ENCODE data around the gene ANKMY1.
A peak's percentile ranks its signal among the peaks of the same experiment; 100 is the strongest.
"Not testable (repeated sequence)": the region's sequence is repeated elsewhere in the genome, so short reads cannot be mapped to it uniquely, and the experiment has no call there.

ANKMY1 gene

DNA sequence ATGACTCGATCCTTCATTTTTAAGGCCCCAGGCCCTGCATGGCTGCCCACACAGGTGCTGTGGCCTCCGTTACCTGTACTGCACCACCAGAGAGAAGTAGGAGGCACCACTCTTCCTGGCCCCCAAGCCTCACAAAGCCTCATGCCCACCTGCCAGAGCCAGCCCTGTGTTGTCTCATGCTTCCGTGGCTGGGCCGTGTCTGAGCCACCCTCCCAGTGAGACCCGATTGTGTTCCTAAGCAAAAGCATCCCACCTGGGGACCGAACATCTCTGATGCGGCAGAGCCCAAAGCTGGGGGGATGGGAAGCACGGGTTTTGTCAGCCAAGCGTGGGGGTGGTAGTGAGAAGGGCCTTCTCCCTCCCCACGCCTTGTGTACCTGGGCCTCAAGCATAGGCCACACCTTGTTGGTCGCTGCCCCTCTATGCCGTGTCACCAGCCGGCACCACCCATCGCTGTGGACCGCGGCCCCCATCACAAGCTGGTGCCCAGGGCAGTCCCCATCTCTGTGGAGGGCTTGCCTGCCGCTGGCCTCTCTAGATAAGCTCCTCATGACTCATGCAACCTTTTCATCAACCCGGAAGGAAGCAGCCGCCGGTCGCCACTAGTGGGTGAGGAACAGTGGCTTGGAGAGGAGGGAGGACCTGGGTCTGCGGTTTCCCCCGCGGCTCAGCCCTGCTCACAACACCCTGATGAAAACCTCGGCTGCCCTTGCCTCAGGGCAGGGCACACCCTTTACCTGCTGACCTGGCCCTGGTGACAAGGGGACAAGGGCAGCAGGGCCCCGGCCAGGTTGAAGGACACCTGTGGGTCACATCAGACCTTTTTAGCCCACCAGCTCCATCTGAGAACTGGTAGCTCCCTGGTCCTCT, 7.8 kb upstream of the ANKMY1 start:
- Histone ChIP-seq H3K27ac (peak overlapping the region; percentile 59), H3K4me2 (ENCODE audit: low read length) (peak overlapping the region; percentile 81), H3K36me3 (ENCODE audit: control insufficient read depth, insufficient read depth, low read length) (no peaks in the 10 kb centered on the region), H3K9ac (no peak overlapping the region), H2AFZ (peak overlapping the region; percentile 89), H3K4me1 (peaks cover 24% of the 10 kb centered on the region), H3K4me3 (ENCODE audit: low read depth, low read length) (peak overlapping the region; percentile 54), H3K79me2 (peaks cover 2% of the 10 kb centered on the region), H3K27me3 (ENCODE audit: control insufficient read depth, insufficient read depth, low read length) (no peaks in the 10 kb centered on the region), H3K9me3 (ENCODE audit: control insufficient read depth, low read length) (no peaks in the 10 kb centered on the region)
- TF ChIP-seq, protein P1, sequence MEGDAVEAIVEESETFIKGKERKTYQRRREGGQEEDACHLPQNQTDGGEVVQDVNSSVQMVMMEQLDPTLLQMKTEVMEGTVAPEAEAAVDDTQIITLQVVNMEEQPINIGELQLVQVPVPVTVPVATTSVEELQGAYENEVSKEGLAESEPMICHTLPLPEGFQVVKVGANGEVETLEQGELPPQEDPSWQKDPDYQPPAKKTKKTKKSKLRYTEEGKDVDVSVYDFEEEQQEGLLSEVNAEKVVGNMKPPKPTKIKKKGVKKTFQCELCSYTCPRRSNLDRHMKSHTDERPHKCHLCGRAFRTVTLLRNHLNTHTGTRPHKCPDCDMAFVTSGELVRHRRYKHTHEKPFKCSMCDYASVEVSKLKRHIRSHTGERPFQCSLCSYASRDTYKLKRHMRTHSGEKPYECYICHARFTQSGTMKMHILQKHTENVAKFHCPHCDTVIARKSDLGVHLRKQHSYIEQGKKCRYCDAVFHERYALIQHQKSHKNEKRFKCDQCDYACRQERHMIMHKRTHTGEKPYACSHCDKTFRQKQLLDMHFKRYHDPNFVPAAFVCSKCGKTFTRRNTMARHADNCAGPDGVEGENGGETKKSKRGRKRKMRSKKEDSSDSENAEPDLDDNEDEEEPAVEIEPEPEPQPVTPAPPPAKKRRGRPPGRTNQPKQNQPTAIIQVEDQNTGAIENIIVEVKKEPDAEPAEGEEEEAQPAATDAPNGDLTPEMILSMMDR (IDR thresholded peaks at IDR 0.05) = no peak

DNA sequence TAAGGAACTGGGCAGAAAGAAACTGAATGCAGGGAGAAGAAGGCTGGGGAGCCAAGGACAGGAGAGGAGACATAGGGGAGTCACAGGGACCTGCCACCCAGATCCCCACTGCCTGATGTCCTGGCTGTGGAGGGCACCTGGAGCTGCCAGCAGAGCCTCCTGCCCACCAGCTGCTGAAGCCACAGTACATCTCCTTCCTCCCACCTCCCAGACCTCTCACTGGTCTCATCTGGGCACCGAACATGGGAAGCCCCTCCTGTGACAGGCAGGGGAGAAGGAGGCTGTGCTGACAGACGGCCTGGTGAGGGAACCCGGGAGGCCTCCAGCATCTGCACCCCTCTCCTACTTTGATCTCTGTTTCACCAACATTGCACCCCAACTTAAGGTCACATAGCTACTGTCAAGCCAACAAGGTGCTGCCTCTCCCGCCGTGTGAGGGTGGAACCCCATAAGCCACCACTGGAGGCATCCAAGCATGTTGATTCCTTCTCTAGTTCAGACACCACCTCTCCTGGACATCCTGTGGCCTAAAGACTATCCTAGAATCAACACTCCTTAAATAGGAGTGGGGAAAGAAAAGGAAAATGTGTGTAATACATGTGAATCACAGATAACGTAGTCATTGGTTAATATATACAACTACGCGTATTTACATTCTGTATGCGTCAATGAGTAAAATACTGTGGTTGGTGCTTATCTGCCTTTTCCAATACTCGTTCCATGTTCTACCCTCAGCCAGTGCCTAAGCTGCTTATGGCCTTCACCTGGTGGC, 7.0 kb upstream of the ANKMY1 start:
- Histone ChIP-seq H2AFZ (no peak overlapping the region), H3K9ac (no peak overlapping the region), H3K79me2 (peaks cover 2% of the 10 kb centered on the region), H3K4me3 (ENCODE audit: low read depth, low read length) (no peak overlapping the region), H3K36me3 (ENCODE audit: control insufficient read depth, insufficient read depth, low read length) (no peaks in the 10 kb centered on the region), H3K4me2 (ENCODE audit: low read length) (no peak overlapping the region), H3K4me1 (peaks cover 27% of the 10 kb centered on the region), H3K27ac (no peak overlapping the region), H3K27me3 (ENCODE audit: control insufficient read depth, insufficient read depth, low read length) (no peaks in the 10 kb centered on the region), H3K9me3 (ENCODE audit: control insufficient read depth, low read length) (no peaks in the 10 kb centered on the region)
- TF ChIP-seq, protein P1 (IDR thresholded peaks at IDR 0.05) = no peak

- Histone ChIP-seq H3K27me3 (ENCODE audit: control insufficient read depth, insufficient read depth, low read length) (no peaks in the 10 kb centered on the region), H3K4me1 (peaks cover 32% of the 10 kb centered on the region), H3K9me3 (ENCODE audit: control insufficient read depth, low read length) (no peaks in the 10 kb centered on the region), H3K4me2 (ENCODE audit: low read length) (no peak overlapping the region), H2AFZ (no peak overlapping the region), H3K79me2 (peaks cover 2% of the 10 kb centered on the region), H3K9ac (no peak overlapping the region), H3K27ac (no peak overlapping the region), H3K36me3 (ENCODE audit: control insufficient read depth, insufficient read depth, low read length) (no peaks in the 10 kb centered on the region), H3K4me3 (ENCODE audit: low read depth, low read length) (no peak overlapping the region)
- TF ChIP-seq, protein P1 (IDR thresholded peaks at IDR 0.05) = no peak
These were observed 6.3 kb upstream of the ANKMY1 start for GRCh38 chr2:240563951-240564560.

- H3K27ac ChIP-seq; H3K79me2 ChIP-seq; H3K9me3 ChIP-seq (ENCODE audit: control insufficient read depth, low read length); H3K4me2 ChIP-seq (ENCODE audit: low read length); H3K27me3 ChIP-seq (ENCODE audit: control insufficient read depth, insufficient read depth, low read length); H2AFZ ChIP-seq; H3K4me3 ChIP-seq (ENCODE audit: low read depth, low read length); H3K36me3 ChIP-seq (ENCODE audit: control insufficient read depth, insufficient read depth, low read length); H3K9ac ChIP-seq: not testable (repeated sequence)
- peaks cover 33% of the 10 kb centered on the region for H3K4me1 ChIP-seq
These were observed 5.4 kb upstream of the ANKMY1 start for GRCh38 chr2:240563231-240563630.

Measured in parathyroid adenoma (tissue), 2 donors.